22Rv1 (cell line): ENCODE data around the gene APBA2.

Experiments
- CTCF ChIP-seq: fragments of 450-650 bp; IDR thresholded peaks from 2 replicates; pipeline ENCODE4 v1.5.1; 2017; ENCODE audit warnings: mild to moderate bottlenecking
- ZFX ChIP-seq: fragments of 450-650 bp; IDR thresholded peaks from 2 replicates; pipeline ENCODE4 v1.6.1; 2017; ENCODE audit warnings: antibody characterized with exemption, borderline replicate concordance

- no peak for TF ChIP-seq CTCF
- TF ChIP-seq ZFX = no peak
Measured at GRCh38 chr15:28903555-28903954, 17.8 kb downstream of the APBA2 start.
